GM21367 (cell line): ENCODE data around the gene RIMS3.
A peak's percentile ranks its signal among the peaks of the same experiment; 100 is the strongest.
"Not testable (repeated sequence)": the region's sequence is repeated elsewhere in the genome, so short reads cannot be mapped to it uniquely, and the experiment has no call there.

Source experiments
- ATAC-seq: cut with Tn5 transposase; IDR thresholded peaks from one replicate; pipeline ENCODE4 v1.9.1; 2021; ENCODE audit not compliant: unreplicated experiment

Gene RIMS3

GRCh38 chr1:40633523-40633922 lies 32.0 kb downstream of the RIMS3 start:
- ATAC-seq: no peak

GRCh38 chr1:40630488-40631223 lies 34.8 kb downstream of the RIMS3 start:
- no peak for ATAC-seq

DNA sequence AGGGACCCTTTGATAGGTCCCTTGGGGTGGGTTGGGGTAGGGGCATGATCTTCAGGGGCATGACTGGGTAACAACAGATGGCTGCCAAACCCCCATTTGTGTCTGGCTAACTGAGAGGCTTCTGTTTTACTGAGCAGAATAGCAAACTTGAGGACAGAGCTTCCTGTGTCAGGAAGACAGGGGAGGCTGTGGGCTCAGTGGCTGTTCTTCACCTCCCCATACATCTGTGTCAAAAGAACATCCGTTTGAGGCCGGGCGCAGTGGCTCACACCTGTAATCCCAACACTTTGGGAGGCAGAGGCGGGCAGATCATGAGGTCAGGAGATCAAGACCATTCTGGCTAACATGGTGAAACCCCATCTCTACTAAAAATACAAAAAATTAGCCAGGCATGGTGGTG lies 35.9 kb downstream of the RIMS3 start:
- ATAC-seq: not testable (repeated sequence)

DNA sequence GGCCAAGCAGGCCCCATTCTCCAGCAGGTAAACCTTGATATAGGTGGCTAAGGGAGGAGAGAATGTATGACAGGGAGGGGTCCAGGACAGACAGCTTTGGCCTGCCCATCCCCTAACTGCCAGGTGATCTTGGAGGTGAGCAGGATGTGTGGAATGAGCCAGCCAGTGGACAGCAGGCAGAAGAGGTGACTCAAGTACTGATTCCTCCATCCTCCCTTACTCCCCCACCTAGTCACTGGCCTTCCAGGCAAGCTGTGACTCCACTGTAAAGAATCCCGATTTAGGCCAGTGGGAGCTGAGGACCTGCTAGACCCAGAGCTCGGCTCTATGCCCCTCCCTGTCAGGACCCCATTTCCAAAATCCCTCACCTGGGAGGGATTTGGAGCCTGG lies 36.6 kb downstream of the RIMS3 start:
- ATAC-seq: no peak

DNA sequence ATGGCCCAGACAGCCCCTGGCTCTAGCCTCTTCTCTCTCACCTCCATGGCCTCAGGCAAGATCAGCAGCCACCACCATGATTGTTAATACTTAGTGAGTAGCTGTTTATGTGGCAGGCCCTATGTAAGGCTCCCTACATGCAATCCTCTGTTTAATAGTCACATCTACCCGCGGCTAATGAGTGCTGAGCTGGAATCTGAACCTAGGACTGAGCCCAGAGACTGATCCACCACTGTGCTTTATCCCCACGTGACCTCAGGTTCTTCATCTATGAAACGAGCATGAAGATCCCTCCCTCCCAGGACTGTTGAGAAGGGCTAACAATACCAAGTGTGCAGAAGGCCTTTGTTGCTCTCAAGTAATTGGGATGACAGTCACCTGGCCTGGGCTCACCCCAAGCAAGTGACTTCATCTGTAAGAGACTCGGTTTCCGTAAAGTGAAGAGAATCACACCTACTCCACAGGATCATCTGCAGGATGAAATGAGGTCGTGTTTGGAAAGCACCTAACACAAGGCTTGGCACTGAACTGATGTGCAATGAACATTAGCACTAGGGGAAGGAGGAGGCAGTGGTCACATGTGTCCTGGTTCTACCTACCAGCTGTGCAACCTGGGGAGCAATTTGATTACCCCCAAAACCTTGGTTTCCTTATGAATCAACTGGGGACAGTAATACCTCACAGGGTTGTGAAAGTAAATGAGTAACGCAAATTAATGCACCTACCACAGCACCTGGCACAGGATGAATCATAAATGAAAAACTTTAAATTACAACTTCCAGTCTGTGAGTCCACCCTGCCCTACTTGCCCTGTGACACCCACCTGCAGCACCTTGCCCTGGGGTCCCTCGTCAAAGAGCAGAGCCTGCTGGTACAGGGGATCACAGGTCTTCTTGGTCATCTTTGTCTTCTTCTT lies 37.2 kb downstream of the RIMS3 start:
- peak; percentile 49 for ATAC-seq

- ATAC-seq: no peak
Measured at GRCh38 chr1:40626383-40626770, 39.1 kb downstream of the RIMS3 start.

- no peak for ATAC-seq
Measured at GRCh38 chr1:40625476-40626382, 39.8 kb downstream of the RIMS3 start.

DNA sequence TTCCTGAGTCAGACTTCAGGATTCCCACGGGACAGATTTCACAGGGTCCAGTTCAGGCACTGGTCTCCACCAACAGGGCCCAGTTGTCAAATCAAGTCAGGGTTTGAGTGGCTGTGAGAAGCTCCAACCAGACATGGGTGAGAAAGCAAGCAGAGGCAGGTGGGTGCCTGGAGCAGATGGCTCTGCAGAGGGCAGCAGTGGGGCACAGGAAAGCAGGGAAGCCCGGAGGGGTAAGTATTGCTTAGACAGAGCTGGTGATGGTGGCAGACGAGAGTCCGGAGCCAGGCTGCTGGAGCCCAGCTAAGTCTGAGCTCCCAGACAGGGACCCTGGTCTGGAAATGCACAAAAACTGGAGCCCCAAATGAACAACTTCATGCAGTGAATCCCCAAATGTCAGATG lies 40.4 kb downstream of the RIMS3 start:
- ATAC-seq: no peak

DNA sequence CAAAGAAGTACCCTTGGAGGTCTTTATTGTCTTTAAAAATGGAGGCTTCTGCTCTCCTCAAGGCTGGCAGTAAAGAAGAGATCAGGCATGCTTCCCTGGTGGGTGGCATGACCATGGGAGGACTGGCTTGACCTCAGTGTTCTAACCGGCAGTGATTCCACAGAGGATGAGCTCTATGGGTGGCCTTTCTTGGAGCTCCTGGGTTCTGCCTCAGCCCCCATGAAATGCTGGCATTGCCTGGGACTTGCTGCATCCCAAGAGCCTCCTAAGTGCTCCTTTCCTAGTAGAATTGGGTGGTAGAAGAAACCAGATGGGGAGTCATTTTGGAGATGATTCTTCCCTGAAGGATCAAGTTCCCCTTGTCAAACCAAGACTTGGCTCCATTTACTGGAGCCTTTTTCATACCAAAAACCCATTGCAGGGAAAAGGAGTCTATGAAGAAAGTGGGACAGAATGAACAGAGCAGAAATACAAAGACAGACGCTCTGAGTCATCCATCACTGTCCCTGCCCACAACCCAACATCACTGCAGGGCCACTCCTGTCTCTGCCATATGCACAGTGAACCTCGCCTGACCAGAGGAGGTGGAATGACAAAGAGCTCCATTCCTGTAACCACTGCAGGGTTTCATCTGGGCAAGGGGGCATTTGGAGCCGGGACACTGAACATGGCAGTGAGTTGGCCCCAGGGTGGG lies 42.4 kb downstream of the RIMS3 start:
- ATAC-seq: no peak

DNA sequence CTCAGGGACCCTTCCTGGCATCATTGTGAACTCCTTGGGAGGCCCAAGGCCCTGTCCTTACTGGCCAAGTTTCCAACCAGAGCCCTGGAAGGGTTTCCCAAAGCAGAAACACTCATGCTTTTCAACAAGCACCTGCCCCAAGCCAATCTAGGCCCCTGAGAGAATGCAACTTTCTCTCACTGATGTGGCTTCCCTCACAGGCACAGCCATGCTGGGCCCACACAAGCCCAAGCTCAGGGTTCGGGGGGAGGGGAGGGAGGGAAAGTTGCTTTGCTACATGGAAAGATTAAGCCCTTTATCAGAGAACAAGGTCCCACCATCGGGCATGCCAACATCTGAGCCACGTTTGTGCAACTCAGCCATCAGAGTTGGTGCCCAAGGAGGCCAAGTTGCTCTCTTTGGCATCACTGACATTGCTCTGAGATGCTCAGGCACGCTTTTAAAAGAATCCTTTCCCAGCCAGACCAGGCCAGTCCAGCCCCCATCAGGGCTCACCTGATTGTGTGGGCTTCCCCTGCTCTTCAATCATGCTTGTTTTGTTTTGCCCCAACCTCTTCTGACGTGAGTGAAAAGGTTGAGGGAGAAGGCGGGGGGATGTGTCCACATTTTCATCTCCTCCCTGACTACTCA lies 43.5 kb downstream of the RIMS3 start:
- no peak for ATAC-seq

GRCh38 chr1:40620586-40621210 lies 44.8 kb downstream of the RIMS3 start:
- no peak for ATAC-seq

- no peak for ATAC-seq
Measured at GRCh38 chr1:40620150-40620549, 45.3 kb downstream of the RIMS3 start.

GRCh38 chr1:40618108-40618507 lies 47.4 kb downstream of the RIMS3 start:
- no peak for ATAC-seq

DNA sequence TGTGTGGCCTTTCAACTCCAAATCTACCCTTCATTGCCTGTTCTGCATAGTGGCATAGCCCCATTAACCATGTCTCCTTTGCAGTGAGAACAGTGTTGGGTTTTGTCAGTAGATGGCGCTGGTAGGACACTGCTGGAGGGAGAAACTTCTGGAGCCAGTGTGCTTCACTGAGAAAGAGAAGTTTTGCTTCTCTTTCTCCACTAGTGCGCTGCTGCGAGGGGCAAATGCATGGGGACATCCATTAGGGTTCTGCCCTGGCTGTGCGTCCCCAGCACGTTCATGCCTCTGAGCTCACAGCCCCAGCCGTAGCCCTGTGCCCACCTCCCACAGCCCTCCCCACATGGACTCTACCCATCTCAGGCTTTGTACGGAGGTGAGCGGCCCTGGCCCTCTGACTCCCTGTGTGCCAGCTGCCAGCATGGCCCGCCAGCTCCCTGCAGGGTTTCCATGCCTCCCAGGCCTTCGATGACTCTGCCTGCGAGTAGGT lies 53.1 kb downstream of the RIMS3 start:
- no peak for ATAC-seq

DNA sequence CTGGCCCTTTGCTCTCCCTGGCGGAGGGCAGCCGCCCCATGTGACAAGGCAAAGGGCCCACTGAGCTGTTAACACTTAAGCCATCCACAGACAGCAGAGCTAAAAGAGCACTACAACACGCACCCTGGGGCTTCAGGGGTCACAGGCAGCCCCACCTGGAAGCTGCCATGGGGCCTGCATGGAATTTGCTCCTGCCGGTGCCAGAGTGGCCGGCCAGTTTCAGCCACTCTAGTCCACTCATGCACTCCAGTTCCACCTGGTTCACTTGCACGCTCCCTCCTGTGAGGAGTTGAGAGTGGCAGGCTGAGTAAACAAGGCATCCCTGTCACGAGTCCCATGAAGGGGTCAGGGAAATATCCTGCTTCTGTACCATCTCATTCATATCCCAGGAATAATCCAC lies 55.3 kb downstream of the RIMS3 start:
- ATAC-seq: no peak

DNA sequence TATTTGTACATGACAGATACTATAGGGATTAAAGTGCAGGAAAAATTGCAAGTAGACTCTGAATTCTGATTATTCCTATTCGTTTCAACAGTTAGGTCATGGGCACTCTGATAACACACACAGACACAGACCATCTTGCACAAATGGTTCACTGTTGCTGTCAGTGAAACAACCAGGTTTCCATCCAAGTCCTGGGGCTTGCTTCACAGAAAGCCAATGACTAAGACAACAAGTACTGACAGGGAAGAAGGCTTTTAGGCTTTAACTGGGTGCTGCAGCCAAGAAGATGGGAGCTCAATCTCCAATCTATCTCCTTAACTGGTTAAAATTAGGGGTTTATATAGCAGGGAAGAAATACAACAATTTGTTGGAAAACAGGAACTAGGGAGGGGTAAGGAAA lies 57.6 kb downstream of the RIMS3 start:
- no peak for ATAC-seq

GRCh38 chr1:40606978-40607377 lies 58.5 kb downstream of the RIMS3 start:
- no peak for ATAC-seq

- no peak for ATAC-seq
Measured at GRCh38 chr1:40606194-40606593, 59.3 kb downstream of the RIMS3 start.

DNA sequence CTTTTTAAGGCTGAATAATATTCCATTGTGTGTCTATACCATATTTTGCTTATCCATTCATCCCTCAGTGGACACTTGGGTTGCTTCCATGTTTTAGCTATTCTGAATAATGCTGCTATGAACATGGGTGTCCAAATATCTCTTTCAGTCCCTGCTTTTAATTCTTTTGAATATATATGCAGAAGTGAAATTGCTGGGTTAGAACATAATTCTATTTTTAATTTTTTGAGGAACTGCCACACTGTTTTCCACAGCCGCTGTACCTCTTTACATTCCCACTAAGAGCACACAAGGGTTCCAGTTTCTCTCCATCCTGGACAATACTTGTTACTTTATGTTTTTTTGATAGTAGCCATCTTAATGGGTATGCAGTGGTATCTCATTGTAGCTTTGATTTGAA lies 65.6 kb downstream of the RIMS3 start:
- no peak for ATAC-seq

DNA sequence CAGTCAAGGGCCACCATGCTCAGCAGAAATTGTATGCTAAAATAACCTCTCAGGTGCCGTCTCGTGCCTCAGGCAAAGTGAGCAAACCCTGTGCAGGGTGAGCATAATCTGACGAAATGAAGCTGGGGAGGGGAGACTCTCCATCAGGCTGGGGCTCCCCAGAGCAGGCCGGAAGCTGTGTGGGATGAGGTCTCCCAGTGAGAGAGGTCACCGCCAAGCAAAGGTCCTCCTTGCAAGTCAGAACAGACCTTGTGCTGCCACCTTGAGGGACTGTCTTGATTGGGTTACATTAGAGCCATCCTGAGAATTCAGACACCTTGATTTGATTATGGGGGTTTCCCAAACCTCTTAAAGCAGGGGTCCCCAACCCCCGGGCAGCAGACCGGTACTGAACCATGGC lies 69.9 kb downstream of the RIMS3 start:
- ATAC-seq: no peak
